Sigmoid colon (tissue), 4 donors: ENCODE data around the gene NEURL1B.

Experiments used
- POLR2A ChIP-seq, 2 donors: fragments of 450-650 bp; IDR thresholded peaks; one replicate each; pipeline ENCODE4 v1.6.1; 2016; ENCODE audit warnings: antibody characterized with exemption in 2 of 2, mild to moderate bottlenecking in 2 of 2, moderate library complexity in 2 of 2
- POLR2AphosphoS5 ChIP-seq, 4 donors: sonication (generic); formaldehyde crosslinking; IDR thresholded peaks; one replicate each; pipeline ENCODE4 v1.6.1; 2017; ENCODE audit warnings: antibody characterized with exemption in 4 of 4
- TF ChIP-seq, protein P1 (sequence below), 4 experiments: fragments of 450-650 bp in 3 of 4; fragments of 200-600 bp in 1 of 4; IDR thresholded peaks; one replicate each; pipeline ENCODE4 v1.5.1; 2016 to 2019; ENCODE audit warnings: antibody characterized with exemption in 4 of 4, mild to moderate bottlenecking in 3 of 4, moderate library complexity in 2 of 4

DNA sequence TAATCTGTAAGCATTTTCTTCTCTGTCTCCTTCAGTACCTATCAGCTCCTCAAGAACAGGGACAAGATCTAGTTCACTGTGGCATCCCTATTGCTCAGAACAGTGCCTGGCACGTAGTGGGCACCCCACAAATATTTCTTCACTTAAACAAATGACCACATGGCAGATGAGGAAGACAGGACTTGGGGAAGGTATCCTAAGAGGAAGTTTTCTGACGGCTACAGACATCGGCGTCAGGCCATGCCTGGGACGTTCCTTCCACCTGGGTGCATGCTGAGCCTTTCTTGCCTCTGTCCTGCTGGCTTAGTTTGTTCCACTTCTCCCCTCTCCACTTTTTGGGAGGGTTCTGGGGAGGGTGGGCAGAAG, 60.2 kb downstream of the NEURL1B start:
- no peak for TF ChIP-seq POLR2A (IDR thresholded peaks at IDR 0.05)
- TF ChIP-seq, protein P1, sequence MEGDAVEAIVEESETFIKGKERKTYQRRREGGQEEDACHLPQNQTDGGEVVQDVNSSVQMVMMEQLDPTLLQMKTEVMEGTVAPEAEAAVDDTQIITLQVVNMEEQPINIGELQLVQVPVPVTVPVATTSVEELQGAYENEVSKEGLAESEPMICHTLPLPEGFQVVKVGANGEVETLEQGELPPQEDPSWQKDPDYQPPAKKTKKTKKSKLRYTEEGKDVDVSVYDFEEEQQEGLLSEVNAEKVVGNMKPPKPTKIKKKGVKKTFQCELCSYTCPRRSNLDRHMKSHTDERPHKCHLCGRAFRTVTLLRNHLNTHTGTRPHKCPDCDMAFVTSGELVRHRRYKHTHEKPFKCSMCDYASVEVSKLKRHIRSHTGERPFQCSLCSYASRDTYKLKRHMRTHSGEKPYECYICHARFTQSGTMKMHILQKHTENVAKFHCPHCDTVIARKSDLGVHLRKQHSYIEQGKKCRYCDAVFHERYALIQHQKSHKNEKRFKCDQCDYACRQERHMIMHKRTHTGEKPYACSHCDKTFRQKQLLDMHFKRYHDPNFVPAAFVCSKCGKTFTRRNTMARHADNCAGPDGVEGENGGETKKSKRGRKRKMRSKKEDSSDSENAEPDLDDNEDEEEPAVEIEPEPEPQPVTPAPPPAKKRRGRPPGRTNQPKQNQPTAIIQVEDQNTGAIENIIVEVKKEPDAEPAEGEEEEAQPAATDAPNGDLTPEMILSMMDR (IDR thresholded peaks at IDR 0.05), result no peak
- TF ChIP-seq POLR2AphosphoS5 (IDR thresholded peaks at IDR 0.05), result no peak
